Measurements from ENCODE around the gene LMO2.
"Not testable (repeated sequence)": the region's sequence is repeated elsewhere in the genome, so short reads cannot be mapped to it uniquely, and the experiment has no call there.

Gene LMO2

GRCh38 chr11:33924341-33924740, 32.5 kb upstream of the LMO2 start:
- TF ChIP-seq ZFP30 (CRISPR knock-in tag; IDR thresholded peaks at IDR 0.05) (no peak), TCF4 (CRISPR knock-in tag; IDR thresholded peaks at IDR 0.05; ENCODE audit: borderline replicate concordance) (no peak), BACH2 (CRISPR knock-in tag; IDR thresholded peaks at IDR 0.05; ENCODE audit: borderline replicate concordance) (no peak), OSR1 (CRISPR knock-in tag; IDR thresholded peaks at IDR 0.05) (no peak), CSDC2 (CRISPR knock-in tag; IDR thresholded peaks at IDR 0.05) (no peak), ARNTL (CRISPR knock-in tag; IDR thresholded peaks at IDR 0.05; ENCODE audit: borderline replicate concordance, low read depth) (no peak), SNAI2 (CRISPR knock-in tag; IDR thresholded peaks at IDR 0.05) (no peak)
- ATAC-seq, result no peak

- TF ChIP-seq SNAI2 (CRISPR knock-in tag; IDR thresholded peaks at IDR 0.05), result no peak
- TF ChIP-seq CREB5 (CRISPR knock-in tag; IDR thresholded peaks at IDR 0.05; ENCODE audit: low read depth), result no peak
- no peak for TF ChIP-seq BACH2 (CRISPR knock-in tag; IDR thresholded peaks at IDR 0.05; ENCODE audit: borderline replicate concordance)
- no peak for TF ChIP-seq ARNTL (CRISPR knock-in tag; IDR thresholded peaks at IDR 0.05; ENCODE audit: borderline replicate concordance, low read depth)
- TF ChIP-seq, protein P1, sequence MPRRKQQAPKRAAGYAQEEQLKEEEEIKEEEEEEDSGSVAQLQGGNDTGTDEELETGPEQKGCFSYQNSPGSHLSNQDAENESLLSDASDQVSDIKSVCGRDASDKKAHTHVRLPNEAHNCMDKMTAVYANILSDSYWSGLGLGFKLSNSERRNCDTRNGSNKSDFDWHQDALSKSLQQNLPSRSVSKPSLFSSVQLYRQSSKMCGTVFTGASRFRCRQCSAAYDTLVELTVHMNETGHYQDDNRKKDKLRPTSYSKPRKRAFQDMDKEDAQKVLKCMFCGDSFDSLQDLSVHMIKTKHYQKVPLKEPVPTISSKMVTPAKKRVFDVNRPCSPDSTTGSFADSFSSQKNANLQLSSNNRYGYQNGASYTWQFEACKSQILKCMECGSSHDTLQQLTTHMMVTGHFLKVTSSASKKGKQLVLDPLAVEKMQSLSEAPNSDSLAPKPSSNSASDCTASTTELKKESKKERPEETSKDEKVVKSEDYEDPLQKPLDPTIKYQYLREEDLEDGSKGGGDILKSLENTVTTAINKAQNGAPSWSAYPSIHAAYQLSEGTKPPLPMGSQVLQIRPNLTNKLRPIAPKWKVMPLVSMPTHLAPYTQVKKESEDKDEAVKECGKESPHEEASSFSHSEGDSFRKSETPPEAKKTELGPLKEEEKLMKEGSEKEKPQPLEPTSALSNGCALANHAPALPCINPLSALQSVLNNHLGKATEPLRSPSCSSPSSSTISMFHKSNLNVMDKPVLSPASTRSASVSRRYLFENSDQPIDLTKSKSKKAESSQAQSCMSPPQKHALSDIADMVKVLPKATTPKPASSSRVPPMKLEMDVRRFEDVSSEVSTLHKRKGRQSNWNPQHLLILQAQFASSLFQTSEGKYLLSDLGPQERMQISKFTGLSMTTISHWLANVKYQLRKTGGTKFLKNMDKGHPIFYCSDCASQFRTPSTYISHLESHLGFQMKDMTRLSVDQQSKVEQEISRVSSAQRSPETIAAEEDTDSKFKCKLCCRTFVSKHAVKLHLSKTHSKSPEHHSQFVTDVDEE (CRISPR knock-in tag; IDR thresholded peaks at IDR 0.05), result no peak
- no peak for TF ChIP-seq ZFP3 (CRISPR knock-in tag; IDR thresholded peaks at IDR 0.05)
- no peak for TF ChIP-seq ISL1 (CRISPR knock-in tag; IDR thresholded peaks at IDR 0.05)
- ATAC-seq, result no peak
These were observed 31.8 kb upstream of the LMO2 start for GRCh38 chr11:33923626-33924025.

DNA sequence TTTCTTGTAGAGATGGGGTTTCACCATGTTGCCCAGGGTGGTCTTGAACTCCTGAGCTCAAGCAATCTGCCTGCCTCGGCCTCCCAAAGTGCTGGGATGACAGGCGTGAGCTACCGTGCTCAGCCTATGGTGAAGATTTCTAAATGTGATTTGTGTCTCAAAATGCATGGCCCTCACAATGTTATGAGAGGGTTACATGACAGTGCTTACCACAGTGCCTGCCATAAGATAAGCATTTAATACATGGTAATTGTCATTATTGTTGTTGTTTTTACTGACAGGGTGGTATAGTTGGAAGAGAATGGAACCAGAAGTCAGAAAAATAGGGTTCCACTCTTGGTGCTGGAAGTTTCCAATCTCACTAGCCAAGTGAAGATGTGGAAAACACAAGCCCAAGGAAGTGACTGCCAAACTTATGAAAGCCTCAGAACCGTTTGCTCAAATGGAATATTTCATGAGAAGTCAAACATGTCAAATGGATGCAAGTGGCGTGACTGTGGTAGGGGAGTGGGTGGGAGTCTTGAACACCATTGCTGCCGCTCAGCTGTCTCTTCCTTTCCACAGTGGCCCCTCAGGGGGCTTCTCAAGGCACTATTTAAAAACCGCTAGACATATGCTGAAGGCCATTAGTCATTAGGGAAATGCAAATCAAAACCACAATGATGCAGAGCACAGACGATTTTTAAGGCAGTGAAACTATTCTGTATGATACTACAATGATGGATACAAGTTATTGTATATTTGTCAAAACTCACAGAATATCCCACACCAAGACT, 29.1 kb upstream of the LMO2 start:
- no peak for ATAC-seq
- TF ChIP-seq TCF4 (CRISPR knock-in tag; IDR thresholded peaks at IDR 0.05; ENCODE audit: borderline replicate concordance), result no peak
- TF ChIP-seq, protein P1 (CRISPR knock-in tag; IDR thresholded peaks at IDR 0.05), result no peak
- TF ChIP-seq ISL1 (CRISPR knock-in tag; IDR thresholded peaks at IDR 0.05), result no peak
- TF ChIP-seq, protein P2, sequence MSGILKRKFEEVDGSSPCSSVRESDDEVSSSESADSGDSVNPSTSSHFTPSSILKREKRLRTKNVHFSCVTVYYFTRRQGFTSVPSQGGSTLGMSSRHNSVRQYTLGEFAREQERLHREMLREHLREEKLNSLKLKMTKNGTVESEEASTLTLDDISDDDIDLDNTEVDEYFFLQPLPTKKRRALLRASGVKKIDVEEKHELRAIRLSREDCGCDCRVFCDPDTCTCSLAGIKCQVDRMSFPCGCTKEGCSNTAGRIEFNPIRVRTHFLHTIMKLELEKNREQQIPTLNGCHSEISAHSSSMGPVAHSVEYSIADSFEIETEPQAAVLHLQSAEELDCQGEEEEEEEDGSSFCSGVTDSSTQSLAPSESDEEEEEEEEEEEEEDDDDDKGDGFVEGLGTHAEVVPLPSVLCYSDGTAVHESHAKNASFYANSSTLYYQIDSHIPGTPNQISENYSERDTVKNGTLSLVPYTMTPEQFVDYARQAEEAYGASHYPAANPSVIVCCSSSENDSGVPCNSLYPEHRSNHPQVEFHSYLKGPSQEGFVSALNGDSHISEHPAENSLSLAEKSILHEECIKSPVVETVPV (CRISPR knock-in tag; IDR thresholded peaks at IDR 0.05), result no peak

DNA sequence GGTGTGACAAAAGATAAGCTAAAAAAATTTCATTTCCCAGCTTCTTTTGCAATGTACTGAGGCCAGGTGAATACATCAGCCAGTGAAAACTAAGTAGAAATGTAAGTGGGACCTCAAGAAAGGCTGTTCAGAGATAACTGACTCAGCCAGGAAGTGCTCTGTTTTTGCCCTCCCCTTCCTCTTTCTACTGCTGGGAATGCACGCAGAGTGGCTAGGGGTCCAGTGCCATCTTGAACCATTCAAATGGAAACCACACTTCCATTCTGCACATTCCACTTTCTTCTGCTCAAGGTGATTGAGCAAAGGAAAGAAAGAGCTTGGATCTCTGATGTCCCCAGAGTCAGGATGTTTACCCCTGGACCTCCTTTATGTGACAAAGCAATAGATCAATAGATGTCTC, 27.8 kb upstream of the LMO2 start:
- TF ChIP-seq ZC3H10 (CRISPR knock-in tag; IDR thresholded peaks at IDR 0.05), result no peak
- TF ChIP-seq ZNF565 (CRISPR knock-in tag; conservative IDR thresholded peaks at IDR 0.05; ENCODE audit: low read depth), result no peak
- no peak for TF ChIP-seq PPARA (CRISPR knock-in tag; IDR thresholded peaks at IDR 0.05; ENCODE audit: borderline replicate concordance)

DNA sequence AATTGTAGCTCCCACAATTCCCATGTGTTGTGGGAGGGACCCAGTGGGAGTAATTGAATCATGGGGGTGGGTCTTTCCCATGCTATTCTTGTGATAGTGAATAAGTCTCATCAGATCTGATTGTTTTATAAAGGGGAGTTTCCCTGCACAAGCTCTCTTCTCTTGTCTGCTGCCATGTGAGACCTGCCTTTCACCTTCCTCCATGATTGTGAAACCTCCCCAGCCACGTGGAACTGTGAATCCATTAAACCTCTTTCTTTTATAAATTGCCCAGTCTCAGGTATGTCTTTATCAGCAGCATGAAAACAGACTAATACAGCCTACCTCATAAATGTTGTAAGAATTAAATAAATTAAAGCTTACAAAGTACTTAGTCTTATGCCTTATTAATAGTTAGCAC, 25.5 kb upstream of the LMO2 start:
- not testable (repeated sequence) for ATAC-seq

More for the DNA sequence above, 27.8 kb upstream of the LMO2 start:
- ATAC-seq, result no peak
